ENCODE data around the gene ECEL1.

Gene ECEL1

GRCh38 chr2:232502911-232503808 lies 15.5 kb upstream of the ECEL1 start:
- TF ChIP-seq CTCF (conservative IDR thresholded peaks at IDR 0.05), result no peak
- no peak overlapping the region; the same call in 1 of the 2 replicates for H3K27ac ChIP-seq

- H3K27ac ChIP-seq, result no peak overlapping the region
- TF ChIP-seq CTCF (conservative IDR thresholded peaks at IDR 0.05), result no peak
Measured at GRCh38 chr2:232502511-232502910, 14.9 kb upstream of the ECEL1 start.

GRCh38 chr2:232501794-232502390 lies 14.3 kb upstream of the ECEL1 start:
- no peak for TF ChIP-seq CTCF (conservative IDR thresholded peaks at IDR 0.05)

GRCh38 chr2:232501331-232501771 lies 13.7 kb upstream of the ECEL1 start:
- H3K27ac ChIP-seq, result no peak overlapping the region
- no peak for TF ChIP-seq CTCF (conservative IDR thresholded peaks at IDR 0.05)

More at GRCh38 chr2:232501794-232502390, 14.3 kb upstream of the ECEL1 start:
- H3K27ac ChIP-seq, result no peak overlapping the region

- no peak for TF ChIP-seq CTCF (conservative IDR thresholded peaks at IDR 0.05)
Measured at GRCh38 chr2:232498452-232498851, 10.8 kb upstream of the ECEL1 start.

GRCh38 chr2:232497348-232497747 lies 9.7 kb upstream of the ECEL1 start:
- H3K27ac ChIP-seq, result no peak overlapping the region
- TF ChIP-seq CTCF (conservative IDR thresholded peaks at IDR 0.05), result no peak

More at GRCh38 chr2:232498452-232498851, 10.8 kb upstream of the ECEL1 start:
- H3K27ac ChIP-seq, result no peak overlapping the region

- H3K27ac ChIP-seq, result no peak overlapping the region
- TF ChIP-seq CTCF (conservative IDR thresholded peaks at IDR 0.05), result no peak
Measured at GRCh38 chr2:232496501-232497270, 9.1 kb upstream of the ECEL1 start.
